Epithelial cell of prostate (primary cell): ENCODE data around the gene VANGL2.

Experiments
- DNase-seq: peaks from one replicate; pipeline ENCODE4 v3.0.0-alpha.2; 2011; ENCODE audit warnings: low read depth, low spot score
- H3K27ac ChIP-seq: fragments of 450-650 bp; 2 replicates; pipeline ENCODE4 v1.5.1; 2017; ENCODE audit warnings: mild to moderate bottlenecking

Gene VANGL2

DNA sequence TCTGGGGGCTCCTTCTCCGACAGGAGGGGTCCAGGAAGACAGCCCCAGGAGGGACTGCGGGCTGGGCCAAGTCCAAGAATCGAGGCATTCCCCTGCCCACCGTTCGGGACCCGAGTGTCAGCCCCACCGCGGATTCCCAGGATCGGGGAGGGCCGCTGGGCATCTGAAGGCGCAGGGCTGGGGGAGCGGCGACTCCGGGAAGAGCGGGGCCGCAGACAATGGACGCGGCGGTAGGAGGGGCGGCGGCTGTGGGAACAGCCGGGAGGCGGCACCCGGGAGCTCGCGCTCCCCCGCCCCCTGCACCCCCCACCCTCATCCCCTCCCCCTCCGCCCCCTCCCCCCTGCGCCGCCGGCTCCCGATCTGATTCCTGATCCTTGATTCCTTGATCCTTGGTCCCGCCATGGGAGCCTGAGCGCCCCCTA lies at the start of gene VANGL2:
Gene VANGL2, plus strand, starts transcription at position 342 of the 423 bp plus-strand sequence. CDS start 15,274 bp downstream, outside the sequence.
- no peak for DNase-seq
- no peak within 1 kb of the TSS for H3K27ac ChIP-seq

DNA sequence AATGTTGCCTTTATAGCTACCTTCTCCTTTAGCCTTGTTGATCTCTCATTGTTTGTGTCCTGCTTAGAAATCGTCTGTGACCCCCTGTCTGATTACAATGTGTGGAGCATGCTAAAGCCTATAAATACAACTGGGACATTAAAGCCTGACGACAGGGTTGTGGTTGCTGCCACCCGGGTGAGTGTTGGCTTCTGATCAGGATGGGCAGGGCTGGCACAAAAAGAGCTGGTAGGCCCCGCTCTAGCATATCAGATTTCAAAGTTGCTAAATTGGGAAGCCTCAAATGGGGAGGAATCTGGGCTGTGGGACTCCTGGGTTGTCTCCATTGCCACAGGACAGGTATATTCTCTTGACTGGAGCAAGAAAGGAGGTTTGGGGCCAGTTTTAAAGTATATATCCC lies 48.7 kb upstream of the VANGL2 start:
- no peak overlapping the region for H3K27ac ChIP-seq
- no peak for DNase-seq

DNA sequence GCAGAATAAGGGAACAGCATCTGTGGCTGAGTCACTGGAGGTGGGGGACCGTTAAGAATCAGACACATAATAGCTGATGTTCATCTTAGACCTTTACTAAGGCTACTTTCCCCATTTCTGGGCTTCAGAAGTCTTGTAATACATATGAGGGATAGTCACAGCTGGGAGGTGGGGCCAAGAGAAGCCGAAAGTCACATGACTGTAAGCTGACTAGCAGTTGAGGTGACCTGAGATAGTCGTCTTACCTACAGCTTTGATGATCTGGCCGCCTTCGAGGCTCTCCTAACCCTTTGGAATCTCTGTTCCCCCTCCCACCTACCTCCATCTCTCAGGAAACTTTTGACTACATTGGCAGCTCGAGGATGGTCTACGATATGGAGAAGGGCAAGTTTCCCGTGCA lies 47.8 kb upstream of the VANGL2 start:
- H3K27ac ChIP-seq, result no peak overlapping the region
- no peak for DNase-seq

DNA sequence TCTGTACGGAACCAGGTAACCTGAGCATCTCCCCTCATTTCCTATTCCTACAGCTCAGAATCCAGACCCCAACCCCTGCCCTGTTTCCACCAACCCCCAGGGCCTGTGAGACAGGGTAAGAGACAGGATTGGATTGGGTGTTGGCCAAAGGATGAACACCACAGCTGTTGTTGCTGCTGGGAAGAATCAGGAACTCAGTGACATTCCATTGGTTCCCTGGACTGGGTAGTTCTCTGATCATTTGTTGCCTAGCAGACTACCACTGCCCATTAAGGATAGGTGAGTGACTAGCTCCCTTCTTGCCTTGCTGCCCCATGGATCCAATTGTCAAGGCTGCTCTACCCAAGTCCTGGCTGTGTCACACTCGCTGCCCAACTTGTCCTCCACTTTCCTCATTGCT lies 47.1 kb upstream of the VANGL2 start:
- H3K27ac ChIP-seq, result no peak overlapping the region
- no peak for DNase-seq

DNA sequence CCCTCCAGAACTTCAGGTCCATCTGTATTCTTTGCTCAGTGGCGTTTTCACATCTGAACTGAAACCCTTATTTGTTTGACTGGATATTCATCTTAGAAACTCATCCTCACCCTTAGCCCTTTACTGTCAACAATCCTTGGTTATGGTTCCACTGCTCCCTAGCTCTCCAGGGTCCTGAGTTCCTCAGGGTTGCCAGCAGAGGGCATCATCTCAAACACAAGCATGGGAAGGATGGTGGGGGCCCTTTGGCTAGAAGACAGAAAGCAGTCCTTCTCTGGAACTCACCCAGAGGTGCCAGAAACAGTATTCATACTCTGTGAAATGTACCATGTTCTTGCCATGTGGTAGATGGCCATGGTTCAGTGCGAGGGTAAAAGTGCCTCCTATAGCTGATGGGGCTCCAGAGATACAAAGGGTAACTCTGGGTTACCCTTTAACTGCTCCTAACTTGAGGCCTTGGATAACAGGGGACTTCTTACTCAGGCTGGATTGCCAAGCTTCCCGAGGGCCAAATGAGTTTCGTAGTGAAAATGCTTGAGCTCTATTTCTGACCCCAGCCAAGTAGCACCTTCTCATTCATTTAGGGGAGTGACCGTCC lies 45.9 kb upstream of the VANGL2 start:
- DNase-seq, result no peak
- H3K27ac ChIP-seq, result no peak overlapping the region

DNA sequence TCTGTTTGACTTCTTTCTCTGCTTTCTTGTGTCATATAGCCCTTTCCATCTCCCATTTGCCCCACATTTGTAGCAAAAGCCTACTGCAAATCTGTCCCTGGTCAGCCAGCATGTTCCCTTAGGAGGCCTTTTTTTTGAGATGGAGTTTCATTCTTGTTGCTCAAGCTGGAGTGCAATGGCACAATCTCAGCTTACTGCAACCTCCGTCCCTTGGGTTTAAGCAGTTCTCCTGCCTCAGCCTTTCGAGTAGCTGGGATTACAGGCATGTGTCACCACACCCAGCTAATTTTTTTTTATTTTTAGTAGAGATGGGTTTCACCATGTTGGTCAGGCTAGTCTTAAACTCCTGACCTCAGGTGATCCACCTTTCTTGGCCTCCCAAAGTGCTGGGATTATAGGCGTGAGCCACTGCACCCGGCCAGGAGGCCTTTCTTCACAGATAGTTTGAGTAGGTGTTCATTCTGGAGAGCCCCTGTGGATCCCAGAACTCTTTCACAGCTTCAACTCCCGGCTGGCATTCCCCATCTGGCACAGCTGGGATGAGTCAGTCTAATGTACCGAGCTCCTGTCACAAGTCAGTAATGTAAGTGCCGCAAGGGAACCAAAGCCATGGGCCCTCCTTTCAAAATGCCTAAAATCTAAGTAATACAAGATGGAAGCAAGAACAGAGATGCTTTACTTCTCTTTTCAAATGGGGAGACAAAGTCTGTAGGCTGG lies 42.9 kb upstream of the VANGL2 start:
- DNase-seq, result no peak
- no peak overlapping the region for H3K27ac ChIP-seq

DNA sequence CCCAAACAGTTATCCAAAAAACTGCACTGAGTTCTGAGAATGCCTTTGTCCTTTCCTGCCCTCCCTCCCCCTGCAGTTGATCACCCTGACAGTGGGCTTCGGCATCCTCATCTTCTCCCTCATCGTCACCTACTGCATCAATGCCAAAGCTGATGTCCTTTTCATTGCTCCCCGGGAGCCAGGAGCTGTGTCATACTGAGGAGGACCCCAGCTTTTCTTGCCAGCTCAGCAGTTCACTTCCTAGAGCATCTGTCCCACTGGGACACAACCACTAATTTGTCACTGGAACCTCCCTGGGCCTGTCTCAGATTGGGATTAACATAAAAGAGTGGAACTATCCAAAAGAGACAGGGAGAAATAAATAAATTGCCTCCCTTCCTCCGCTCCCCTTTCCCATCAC lies 42.3 kb upstream of the VANGL2 start:
- H3K27ac ChIP-seq, result no peak overlapping the region
- DNase-seq, result no peak

DNA sequence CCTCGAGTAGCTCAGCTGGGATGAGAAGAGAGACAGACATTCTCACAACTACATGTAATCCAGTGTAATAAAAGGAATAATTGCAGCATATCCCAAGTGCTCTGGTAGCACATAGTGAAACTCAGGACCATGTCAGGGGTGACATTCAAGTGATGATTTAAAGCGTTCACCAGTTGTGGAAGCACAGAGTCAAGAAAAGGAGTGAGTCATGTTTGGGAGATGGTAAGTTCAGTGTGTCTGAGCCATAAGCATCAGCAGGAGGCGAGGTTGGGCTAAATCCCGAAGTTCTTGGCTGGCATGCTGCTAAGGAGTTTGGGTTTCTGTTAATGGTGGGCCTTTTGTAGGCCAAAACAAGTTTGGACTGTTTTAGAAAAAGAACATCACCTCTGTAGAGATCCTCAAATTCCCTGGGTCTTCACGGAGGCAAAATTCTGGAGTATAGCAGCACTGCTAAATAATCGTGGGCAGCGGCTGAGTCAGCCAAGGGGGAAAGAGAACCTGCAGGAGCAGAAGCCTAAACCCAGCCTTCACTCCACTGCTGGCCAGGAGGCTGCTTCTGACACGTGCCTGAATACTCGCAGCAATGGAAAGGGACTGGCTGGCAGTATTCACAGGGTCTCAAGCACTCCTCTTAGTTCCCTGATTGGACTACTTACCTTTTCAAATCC lies 40.7 kb upstream of the VANGL2 start:
- no peak overlapping the region for H3K27ac ChIP-seq
- DNase-seq, result no peak

DNA sequence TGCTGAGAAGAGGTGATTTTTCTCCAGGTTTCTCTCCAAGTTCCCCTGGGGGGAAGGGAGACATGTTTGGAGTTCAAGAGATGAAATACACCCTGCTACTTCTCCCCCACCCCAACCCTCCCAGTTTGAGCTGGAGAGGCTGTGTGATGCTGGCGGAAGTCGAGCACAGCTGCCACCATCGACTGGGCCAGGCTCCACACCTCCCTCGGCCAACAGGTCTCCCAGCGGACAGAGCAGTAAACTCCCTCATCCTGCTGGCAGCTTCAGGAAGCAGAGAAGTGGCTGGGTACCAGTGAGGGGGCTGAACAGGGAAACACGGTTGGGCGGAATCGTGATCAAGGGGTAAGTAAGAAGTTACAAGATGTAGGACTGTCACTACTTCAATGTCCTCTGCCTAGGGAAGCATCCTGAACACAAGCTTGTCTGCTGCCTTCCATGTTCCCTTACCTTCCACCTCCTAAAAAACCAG lies 40.1 kb upstream of the VANGL2 start:
- no peak overlapping the region for H3K27ac ChIP-seq
- DNase-seq, result no peak

DNA sequence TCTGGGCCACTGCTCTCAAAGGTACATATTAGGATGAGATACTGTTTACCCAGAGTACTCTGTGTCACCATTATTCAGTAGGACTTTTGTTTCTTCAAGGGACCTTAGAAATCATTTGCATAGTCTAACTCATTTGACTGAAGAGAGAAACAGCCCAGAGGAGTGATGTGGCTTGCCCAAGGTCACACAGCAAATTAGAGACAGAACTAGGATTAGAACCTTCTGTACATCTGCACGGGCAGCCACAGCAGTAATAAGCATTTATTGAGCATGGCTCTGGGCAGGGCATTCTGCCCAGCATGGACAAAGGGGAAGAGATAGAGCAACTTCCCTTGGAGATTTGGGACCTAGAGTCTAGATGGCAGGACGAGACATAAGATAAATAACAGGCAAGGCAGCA lies 39.2 kb upstream of the VANGL2 start:
- no peak overlapping the region for H3K27ac ChIP-seq
- no peak for DNase-seq

DNA sequence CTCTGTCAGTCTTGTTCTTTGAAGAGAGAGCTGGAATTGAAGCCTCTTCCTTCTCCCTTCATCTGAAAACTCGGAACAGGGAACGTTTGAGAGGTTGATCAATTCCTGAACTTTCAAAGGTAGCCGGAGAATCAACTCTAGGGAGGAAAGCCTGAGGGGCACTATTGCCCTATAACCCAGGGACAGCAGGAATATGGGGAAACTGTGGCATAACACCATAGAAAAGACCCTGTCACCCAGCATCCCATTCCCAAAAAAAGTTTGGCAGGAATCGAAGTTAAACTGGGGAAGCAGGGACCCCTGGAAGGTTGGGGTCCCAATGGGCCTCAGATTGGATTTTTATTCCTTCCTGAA lies 38.6 kb upstream of the VANGL2 start:
- no peak overlapping the region for H3K27ac ChIP-seq
- no peak for DNase-seq

DNA sequence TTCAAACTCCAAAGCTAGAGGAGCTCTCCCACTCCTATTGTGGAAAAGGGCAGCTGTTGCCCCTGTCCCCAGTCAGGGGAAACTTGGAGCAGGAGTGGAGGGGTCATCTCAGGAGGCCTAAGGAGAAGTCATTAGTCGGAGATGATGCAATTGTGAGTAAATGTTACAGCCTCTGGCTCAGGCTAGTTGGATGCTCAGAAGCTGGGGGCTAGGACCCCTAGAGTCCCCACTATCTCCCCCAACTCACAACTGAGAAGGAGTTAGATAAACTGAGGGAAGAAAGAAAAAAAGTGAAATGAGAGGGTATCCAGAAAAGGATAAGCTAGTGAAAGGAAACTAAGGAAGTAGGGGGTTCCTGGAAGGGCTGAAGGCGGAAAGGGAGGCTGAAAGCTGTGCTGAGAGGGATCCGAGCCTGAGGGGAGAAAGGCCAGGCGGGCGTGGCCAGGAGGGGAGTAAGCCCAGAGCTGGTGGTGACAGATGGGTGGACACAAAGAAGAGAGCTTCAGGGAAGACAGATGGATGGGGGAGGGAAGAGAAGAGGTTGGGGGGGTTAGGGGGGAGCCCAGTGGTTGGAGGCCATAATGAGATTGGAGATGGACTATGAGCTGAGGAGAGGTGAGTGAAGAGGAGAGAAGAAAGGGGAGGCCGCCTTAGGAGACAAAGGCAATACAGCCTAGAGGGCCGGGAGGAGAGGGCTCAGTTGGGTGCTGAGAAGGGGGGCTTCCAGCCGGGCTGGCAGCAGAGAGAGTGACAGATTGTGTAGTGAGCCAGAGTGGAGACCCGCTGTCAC lies 38.0 kb upstream of the VANGL2 start:
- H3K27ac ChIP-seq, result no peak overlapping the region

DNA sequence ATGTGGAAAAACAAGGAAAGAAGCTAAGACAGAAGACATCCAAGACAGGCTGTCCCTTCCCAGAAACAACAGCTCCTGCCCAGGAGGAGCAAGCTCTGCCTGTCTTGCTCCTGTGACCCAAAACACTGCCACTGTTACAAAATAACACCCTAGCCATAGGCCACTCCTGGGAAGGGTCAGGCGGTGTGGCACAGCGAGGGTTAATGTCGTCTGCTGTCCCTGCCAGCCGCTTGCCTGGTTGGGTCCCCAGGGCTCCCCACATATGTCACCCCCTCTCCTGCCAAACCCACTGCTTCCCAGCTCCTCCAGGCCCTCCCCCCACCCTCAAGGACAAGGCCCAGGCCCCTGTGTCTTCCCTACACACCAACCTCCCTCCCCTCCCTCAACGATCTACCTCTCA lies 37.4 kb upstream of the VANGL2 start:
- DNase-seq, result no peak
- H3K27ac ChIP-seq, result no peak overlapping the region

More for the DNA sequence above, 38.0 kb upstream of the VANGL2 start:
- DNase-seq, result no peak

DNA sequence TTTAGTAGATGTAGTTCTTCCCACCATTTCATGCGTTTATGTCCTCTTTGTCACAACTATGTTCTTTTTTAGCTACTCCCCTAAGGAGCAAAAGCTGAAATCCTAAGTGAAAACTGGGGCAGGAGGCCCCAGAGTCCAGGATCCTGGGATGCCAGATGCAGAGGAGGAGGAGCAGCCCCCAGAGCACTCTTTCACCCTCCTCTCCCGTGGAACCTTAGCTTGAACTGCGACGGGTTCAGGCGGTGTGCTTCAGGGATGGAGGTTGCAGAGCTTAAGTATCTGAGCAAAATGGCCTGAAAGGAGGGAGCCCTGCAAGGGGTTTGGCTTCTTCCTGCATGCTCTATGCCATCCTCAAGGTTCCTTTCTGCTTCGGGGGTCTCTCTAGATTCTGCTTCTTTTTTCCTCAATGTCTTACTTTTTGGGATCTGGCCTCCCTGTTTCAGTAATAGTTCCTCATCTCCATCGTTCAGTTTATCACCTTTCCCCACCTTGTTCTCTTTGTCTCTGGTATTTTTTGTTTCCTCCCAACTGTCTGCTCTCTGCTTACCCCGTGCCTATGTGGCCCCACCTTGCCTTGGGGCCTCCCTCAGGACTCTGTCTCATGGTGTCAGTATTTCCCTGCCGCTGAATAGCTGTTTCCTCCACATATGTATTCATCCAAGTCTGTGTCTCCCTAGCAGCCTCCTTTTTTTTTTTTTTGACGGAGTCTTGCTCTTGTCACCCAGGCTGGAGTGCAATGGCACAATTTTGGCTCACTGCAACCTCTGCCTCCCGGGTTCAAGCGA lies 36.2 kb upstream of the VANGL2 start:
- H3K27ac ChIP-seq, result no peak overlapping the region
- DNase-seq, result no peak

DNA sequence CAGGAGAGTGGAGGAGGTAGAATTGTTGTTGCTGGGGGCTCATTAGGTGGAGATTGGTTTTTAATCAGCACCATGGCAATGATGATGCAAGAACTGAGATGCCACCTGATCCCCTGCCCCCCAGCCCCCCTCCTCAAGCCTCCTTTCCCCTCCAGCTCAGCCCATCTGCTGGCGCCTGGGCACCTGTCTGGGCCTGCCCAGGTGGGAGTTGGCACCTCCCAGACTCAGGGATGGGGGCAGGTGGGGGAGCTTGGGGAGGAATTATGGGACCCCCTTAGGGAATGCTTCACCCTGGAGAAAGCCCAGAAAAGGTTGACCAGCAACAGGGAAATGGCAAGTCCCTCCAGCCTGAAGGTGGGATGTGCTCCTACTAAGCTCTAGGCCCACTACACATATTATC lies 35.0 kb upstream of the VANGL2 start:
- no peak for DNase-seq
- H3K27ac ChIP-seq, result no peak overlapping the region

DNA sequence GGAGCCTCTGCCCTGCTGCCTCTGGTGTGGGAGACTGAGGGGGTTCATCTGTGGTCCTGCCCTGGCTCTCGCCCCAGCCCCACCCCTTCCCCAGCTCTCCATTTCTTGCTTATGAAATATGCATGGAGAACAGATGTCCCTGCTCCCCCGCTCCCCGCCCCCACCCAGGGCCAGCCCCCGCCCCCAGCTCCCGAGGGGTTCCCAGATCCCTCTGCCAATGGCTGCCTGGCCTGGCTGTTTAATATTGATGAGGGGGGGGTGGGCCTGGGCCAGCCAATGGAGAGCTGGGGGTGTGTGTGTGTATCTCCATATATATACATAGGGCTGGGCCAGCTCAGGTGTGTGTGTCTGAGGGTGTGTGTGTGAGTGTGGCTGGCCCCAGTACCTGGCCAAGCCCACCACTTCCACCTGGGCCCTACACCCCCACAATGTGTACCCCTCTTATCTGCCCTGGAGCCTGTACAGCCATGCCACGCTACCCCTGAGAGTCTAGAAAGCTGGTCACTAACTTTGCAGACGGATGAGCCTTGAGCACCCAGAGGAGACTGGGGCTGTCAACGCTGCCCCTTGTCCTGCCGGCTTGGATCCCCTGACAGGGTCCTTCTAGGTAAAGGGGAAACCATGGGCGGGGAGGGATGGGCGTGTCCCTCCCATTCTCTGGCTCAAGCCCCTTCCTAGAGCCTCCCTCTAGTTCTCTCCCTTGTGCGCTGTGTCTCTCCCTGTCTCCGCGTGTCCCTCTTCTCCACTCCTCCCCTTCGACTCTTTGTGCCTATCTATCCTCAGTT lies 33.4 kb upstream of the VANGL2 start, which contains the start of gene NHLH1:
Gene NHLH1, plus strand, starts transcription at position 341 of the 785 bp plus-strand sequence. CDS start 3,661 bp downstream, outside the sequence.
- no peak for DNase-seq
- H3K27ac ChIP-seq, result no peak within 1 kb of the TSS

DNA sequence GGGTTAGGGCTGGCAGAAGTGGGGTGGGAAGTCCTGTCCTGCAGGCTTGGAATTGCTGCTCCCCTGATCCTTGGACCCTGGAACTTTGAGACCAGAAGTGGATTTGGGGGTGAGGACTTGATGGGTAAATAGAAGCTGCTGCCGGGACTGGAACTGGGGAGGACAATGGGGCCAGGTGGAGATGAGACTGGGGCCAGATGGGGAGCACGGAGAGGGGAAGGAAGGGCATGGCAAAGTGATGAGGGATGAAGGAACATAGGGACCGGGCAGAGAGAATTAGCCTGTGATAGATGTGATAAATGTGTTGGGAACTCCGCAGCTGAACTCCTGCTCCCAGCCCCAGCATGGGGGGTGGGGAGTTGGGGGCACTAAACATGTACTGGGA lies 32.9 kb upstream of the VANGL2 start:
- H3K27ac ChIP-seq, result no peak overlapping the region
- no peak for DNase-seq

DNA sequence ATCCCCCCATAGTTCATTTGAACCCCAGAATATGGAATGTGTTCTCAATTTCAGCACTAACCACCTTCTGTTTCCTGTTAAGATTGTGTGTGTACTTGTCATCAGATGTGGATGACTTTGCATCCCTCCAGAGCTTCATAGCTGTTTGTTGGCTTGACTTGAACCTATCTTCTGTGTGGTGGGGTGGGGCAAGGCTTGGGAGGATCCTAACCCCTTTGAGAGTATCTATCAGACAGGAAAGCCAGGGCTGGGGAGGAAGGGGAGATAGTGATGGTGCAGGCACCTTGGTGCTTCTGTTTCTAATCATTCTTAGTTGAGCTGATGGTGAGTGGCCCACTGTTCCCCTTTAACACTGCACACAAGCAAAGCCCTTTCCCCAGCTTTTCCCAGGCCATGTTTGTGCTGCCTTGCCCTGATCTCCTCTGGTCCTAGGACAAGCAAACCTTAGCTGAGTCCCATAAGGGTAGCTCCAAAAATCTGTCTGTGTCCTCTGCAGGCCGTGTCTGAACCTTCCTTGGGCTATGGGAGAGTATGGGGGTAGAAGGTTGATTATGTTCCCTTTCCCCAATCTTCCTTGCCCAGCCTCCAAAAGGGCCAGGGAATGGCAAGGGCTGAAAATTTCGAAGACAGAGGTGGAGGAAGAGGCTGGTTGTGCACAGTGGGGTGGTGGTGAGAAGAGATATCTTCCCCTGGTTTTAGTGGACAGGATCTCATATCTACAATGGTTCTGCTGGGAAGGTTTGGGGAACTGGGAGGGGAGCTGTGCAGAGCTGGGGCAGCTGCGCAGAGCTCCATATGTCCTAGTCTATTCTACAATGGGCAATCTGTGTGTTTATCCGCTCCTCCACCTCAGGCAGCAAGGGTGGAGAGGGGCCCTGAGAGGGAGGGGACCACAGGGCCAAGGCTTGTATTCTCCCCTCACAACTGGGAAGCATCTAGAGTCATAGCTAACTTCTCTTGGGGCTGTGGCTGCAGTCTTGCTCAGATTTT lies 32.1 kb upstream of the VANGL2 start:
- no peak overlapping the region for H3K27ac ChIP-seq
- no peak for DNase-seq
